AG04450 (cell line): ENCODE data around the gene DAAM2. TPM values are rescaled to one million over a fixed set of nuclear protein-coding genes. Genes with fewer than 3 reads are reported as not detected.

ENCODE experiments used
- CTCF ChIA-PET: fragments of 300-600, 350-600 bp; formaldehyde crosslinking; extraction: SDS; loops from one replicate; lab custom pipeline; 2022; ENCODE audit warnings: antibody characterized with exemption, inconsistent platforms; lab: Charles Lee
- POLR2A ChIA-PET: fragments of 350-600 bp; formaldehyde crosslinking; extraction: SDS; loops from one replicate; lab custom pipeline; 2021; ENCODE audit warnings: antibody characterized with exemption, inconsistent platforms; lab: Yijun Ruan, JAX
- DNase-seq: peaks from one replicate; pipeline ENCODE4 v3.0.0-alpha.2; 2011; ENCODE audit warnings: low read depth, low spot score
- H3K27ac ChIP-seq: one replicate; pipeline ENCODE4 v1.5.1; 2012; ENCODE audit warnings: low read depth, low read length, control low read depth
- H3K27me3 ChIP-seq: one replicate; pipeline ENCODE4 v1.6.0; 2012; ENCODE audit warnings: low read length; ENCODE audit not compliant: control insufficient read depth, insufficient read depth
- H3K4me3 ChIP-seq: 2 replicates; pipeline ENCODE4 v1.5.1; 2011; ENCODE audit warnings: mild to moderate bottlenecking, low read depth, low read length, control low read depth
- H3K9me3 ChIP-seq: 2 replicates; pipeline ENCODE4 v1.5.1; 2012; ENCODE audit warnings: low read length; ENCODE audit not compliant: control insufficient read depth, insufficient read depth
- polyA plus RNA-seq: library from polyadenylated mRNA; depleted of rRNA; stranded (reverse); fragments of >200 nt; gene quantifications from 2 replicates; pipeline ENCODE4 v1.2.3, GENCODE V29; 2011
- TF ChIP-seq, protein P1 (sequence below): IDR thresholded peaks from 2 replicates; pipeline ENCODE4 v1.5.1; 2011; ENCODE audit warnings: low read depth, low read length, control low read depth, inconsistent platforms

DAAM2 gene
- polyA plus RNA-seq, 1 experiment = 2.9 TPM

DNA sequence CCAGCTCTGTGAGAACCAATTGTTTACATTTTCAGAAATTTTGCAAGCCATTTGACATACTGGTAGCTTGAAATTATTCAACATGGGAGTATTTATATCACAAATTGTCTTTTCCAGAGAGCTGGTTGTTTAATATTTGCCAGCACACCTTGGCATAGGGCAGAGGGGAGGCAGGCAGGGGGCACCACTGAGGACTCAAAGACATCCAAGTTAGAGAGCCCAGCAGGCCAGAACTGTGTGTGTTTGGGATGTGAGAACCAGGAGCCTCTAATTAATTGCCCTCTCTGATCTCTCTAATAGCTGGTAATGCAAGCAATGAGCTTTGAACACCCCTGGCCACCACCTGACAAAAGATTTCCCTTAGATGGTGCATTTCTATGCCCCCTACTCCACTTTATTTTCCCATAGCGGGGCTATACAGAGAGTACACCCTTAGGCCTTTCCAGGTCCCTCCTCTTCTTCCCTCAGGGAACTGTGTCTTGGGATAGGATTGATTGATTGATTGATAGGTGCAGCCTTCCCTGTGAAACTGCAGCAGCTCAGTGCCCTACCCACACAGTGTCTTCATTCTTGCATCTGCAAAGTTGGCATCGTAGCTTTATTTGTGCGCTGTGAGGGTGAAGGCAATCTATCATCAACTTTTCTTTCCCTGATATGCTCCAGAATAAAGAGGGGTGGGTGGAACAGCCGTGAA, 112.9 kb downstream of the DAAM2 start:
- TF ChIP-seq, protein P1, sequence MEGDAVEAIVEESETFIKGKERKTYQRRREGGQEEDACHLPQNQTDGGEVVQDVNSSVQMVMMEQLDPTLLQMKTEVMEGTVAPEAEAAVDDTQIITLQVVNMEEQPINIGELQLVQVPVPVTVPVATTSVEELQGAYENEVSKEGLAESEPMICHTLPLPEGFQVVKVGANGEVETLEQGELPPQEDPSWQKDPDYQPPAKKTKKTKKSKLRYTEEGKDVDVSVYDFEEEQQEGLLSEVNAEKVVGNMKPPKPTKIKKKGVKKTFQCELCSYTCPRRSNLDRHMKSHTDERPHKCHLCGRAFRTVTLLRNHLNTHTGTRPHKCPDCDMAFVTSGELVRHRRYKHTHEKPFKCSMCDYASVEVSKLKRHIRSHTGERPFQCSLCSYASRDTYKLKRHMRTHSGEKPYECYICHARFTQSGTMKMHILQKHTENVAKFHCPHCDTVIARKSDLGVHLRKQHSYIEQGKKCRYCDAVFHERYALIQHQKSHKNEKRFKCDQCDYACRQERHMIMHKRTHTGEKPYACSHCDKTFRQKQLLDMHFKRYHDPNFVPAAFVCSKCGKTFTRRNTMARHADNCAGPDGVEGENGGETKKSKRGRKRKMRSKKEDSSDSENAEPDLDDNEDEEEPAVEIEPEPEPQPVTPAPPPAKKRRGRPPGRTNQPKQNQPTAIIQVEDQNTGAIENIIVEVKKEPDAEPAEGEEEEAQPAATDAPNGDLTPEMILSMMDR = no peak
- H3K9me3 ChIP-seq = no peaks in the 10 kb centered on the region
- DNase-seq = no peak
- ChIA-PET POLR2A (no interaction called here), CTCF (interaction anchor here (0.9 to 2.3 kb wide), 3 partner anchors 11 to 14 kb away, joined by 3 to 19 read pairs (median 4); no protein-coding TSS in a partner anchor)
- no peak overlapping the region for H3K27ac ChIP-seq
- H3K4me3 ChIP-seq = no peak overlapping the region
- no peaks in the 10 kb centered on the region for H3K27me3 ChIP-seq

DNA sequence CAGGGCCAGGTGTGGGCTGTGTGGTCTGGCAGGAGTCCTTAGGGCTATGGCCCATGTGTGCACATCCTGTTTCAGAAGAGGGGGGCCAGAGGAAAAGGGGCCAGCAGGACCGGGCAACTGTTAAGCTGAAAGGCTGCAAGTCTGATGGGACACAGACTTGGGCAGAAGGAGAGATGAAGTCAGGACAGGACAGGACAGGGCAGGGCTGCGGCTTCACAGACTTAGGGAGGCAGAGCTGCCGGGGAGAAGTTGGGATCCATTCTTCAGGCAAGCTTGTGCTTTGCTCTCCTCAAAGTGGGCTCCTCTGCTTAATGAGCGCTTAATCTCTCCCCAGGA, 113.4 kb downstream of the DAAM2 start:
- Histone ChIP-seq H3K4me3 (no peak overlapping the region), H3K9me3 (no peaks in the 10 kb centered on the region), H3K27me3 (no peaks in the 10 kb centered on the region), H3K27ac (no peak overlapping the region)
- DNase-seq = no peak
- CTCF ChIA-PET = interaction anchor here (1.2 to 2.3 kb wide), 2 partner anchors 11 to 12 kb away, joined by 3 to 19 read pairs; no protein-coding TSS in a partner anchor
- POLR2A ChIA-PET = no interaction called here
- TF ChIP-seq, protein P1 = no peak

DNA sequence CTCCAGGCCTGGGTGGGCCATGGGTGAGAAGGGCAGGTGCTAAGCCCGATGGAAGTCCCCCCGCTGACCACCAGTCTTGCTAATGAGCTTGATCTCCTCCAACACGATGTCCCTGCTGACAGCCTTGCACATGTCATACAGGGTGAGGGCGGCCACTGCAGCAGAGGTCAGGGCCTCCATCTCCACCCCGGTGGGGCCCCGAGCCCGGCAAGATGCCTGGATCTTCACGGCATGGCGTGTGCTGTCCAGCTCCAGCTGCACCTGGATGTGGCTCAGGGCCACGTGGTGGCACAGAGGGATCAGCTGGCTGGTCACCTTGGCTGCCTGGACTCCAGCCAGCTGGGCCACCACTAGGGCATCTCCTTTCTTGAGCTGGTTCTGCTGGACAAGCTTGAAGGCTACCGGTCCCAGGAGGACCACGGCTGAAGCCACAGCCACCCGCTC, 114.2 kb downstream of the DAAM2 start:
- no peaks in the 10 kb centered on the region for H3K27me3 ChIP-seq
- TF ChIP-seq, protein P1 = no peak
- H3K27ac ChIP-seq = no peak overlapping the region
- ChIA-PET POLR2A (no interaction called here), CTCF (interaction anchor here (2.3 kb wide), 1 partner anchor 13 kb away, joined by 19 read pairs; no protein-coding TSS in a partner anchor)
- H3K9me3 ChIP-seq = no peaks in the 10 kb centered on the region
- no peak overlapping the region for H3K4me3 ChIP-seq
- no peak for DNase-seq

DNA sequence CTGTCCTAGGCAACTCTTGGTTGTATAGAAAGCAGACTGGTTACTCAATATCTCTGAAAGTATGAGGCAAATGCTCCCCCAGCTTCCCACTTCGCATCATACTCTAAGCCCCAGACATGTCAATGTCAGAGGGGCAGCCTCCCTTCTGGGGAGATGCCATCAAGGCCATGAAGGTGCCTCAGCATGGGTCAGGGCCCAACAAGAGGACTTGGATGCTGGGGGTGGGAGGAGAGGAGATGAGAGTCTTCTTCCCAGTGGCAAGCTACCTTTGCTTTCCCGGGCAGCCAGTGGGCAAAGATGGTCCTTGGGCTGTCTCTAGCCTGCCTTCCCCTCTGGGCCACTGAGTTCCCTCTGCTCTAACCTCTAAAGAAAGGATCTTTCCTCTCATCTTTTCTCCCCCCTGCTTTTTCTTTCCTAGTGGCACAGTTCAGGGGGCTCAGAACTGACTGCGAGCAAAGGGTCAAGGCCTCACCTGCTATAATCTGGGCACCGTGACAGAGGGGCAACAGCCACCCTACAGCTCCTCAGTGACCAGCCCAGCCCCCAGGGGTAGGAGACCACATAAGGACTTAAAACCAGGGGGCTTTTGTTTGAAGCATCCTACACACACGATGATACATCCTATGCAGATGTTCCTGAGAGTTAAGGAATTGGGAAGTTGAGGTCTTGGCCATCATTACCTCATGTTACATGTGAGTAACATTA, 115.8 kb downstream of the DAAM2 start:
- H3K4me3 ChIP-seq = no peak overlapping the region
- no peak overlapping the region for H3K27ac ChIP-seq
- no peaks in the 10 kb centered on the region for H3K9me3 ChIP-seq
- ChIA-PET CTCF (interaction anchor here (0.8 kb wide), 1 partner anchor 43 kb away, joined by 4 read pairs; no protein-coding TSS in a partner anchor), POLR2A (no interaction called here)
- no peaks in the 10 kb centered on the region for H3K27me3 ChIP-seq
- TF ChIP-seq, protein P1 = no peak
- no peak for DNase-seq
